Gastroesophageal sphincter (tissue), 3 donors: ENCODE measurements around the gene TSPAN9.
"Not testable (repeated sequence)": the region's sequence is repeated elsewhere in the genome, so short reads cannot be mapped to it uniquely, and the experiment has no call there.

Experiments used
- POLR2A ChIP-seq, 2 donors: fragments of 450-650 bp; IDR thresholded peaks; one replicate each; pipeline ENCODE4 v1.6.1; 2017; ENCODE audit warnings: antibody characterized with exemption in 2 of 2, mild to moderate bottlenecking in 2 of 2, moderate library complexity in 1 of 2
- POLR2AphosphoS5 ChIP-seq: sonication (generic); formaldehyde crosslinking; IDR thresholded peaks from one replicate; pipeline ENCODE4 v1.6.1; 2017; ENCODE audit warnings: antibody characterized with exemption
- TF ChIP-seq, protein P1 (sequence below), 4 experiments: fragments of 200-600 bp in 2 of 4; fragments of 450-650 bp in 2 of 4; sonication (generic) in 1 of 4; IDR thresholded peaks; one replicate each; pipeline ENCODE4 v1.5.1; 2017 to 2019; ENCODE audit warnings: antibody characterized with exemption in 4 of 4, mild to moderate bottlenecking in 2 of 4, moderate library complexity in 2 of 4

GRCh38 chr12:3065846-3066245 is 11.3 kb upstream of the TSPAN9 start:
- TF ChIP-seq, protein P1, sequence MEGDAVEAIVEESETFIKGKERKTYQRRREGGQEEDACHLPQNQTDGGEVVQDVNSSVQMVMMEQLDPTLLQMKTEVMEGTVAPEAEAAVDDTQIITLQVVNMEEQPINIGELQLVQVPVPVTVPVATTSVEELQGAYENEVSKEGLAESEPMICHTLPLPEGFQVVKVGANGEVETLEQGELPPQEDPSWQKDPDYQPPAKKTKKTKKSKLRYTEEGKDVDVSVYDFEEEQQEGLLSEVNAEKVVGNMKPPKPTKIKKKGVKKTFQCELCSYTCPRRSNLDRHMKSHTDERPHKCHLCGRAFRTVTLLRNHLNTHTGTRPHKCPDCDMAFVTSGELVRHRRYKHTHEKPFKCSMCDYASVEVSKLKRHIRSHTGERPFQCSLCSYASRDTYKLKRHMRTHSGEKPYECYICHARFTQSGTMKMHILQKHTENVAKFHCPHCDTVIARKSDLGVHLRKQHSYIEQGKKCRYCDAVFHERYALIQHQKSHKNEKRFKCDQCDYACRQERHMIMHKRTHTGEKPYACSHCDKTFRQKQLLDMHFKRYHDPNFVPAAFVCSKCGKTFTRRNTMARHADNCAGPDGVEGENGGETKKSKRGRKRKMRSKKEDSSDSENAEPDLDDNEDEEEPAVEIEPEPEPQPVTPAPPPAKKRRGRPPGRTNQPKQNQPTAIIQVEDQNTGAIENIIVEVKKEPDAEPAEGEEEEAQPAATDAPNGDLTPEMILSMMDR (IDR thresholded peaks at IDR 0.05): not testable (repeated sequence)
- not testable (repeated sequence) for TF ChIP-seq POLR2A (IDR thresholded peaks at IDR 0.05); POLR2AphosphoS5
